ENCODE results near the gene MUC4.
"Not testable (repeated sequence)": the region's sequence is repeated elsewhere in the genome, so short reads cannot be mapped to it uniquely, and the experiment has no call there.

The MUC4 gene

DNA sequence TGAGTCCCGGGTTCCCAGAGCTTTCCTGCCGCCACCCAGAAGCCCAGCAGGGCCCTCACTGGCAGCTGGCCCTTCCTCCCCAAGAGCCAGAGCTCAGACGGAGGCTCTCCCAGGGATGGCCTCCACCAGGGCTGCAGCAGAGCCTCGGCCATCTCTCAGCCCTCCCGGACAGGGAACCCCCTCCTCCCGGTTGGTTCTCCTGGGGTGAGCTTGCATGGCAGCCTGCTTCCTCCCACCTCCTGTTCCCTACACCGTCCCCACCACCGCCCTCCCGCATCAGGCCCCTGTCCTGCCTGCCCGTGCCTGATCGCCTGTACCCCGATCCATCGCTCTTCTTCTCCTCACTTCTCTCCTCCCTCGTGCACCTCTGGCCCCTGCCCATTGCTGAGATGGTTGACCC is 24.1 kb upstream of the MUC4 start:
- no peak for DNase-seq (ENCODE audit: low read depth in 1 of 2, low spot score in 1 of 2)

DNA sequence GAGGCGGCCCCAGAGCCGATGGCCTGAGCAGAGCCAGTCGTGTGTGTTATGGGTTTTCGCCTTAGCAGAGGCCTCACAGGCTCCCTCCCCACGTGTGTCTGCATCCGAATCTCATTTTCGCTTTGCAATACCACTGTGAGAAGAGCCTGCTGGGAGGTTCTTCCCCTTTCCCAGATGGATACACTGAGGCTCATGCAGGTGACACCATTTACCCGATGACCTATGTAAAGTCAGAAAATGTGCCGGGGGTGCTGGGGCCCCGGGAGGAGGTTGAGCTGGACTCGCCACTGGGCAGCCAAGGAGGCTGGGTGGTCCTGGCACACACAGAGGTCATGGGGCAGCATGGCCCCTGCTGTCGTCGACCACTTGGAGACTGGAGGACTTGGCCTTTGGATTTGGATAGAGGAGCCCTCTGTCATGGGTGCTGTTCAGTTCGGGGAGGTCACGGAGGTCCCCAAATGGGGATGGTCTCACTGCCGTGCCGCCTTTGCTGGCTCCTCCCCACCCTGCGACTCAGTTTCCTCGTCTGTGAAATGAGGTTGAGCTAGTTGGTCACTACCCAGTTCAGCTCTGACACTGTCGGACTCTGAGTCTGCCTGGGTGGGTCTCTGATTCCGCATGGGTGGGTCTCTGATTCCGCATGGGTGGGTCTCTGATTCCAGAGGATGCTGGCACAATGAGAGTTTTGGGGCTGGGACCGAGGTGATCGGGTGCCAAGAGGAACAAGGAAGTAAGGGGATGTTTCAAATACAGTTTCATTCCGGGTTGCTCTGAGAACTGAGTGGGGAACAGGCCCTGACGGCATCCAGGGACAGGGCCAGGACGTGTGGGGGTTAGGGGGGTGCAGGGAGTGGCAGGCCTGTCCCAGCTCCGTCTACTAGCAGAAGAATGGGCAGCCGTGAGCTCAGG is 23.2 kb upstream of the MUC4 start:
- no peak for DNase-seq (ENCODE audit: low read depth in 1 of 2, low spot score in 1 of 2)

DNA sequence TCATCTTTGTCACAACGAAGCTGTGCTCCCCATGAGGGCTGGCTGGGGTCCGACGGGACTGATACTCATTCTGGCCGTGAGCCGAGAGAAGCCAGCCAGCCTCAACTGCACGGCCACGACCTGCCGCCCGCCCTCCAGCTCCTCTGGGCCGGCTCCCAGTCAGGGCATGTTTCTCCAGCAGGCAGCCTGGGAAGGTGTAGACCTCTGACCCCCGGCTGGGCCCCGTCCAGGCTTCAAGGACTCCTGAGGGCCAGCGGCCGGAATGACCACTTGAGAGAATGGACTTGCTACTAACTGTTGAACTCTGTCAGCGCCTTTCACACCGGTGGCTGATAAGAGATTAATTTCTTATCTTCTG is 18.1 kb upstream of the MUC4 start:
- no peak for DNase-seq (ENCODE audit: low read depth in 1 of 2, low spot score in 1 of 2)

DNA sequence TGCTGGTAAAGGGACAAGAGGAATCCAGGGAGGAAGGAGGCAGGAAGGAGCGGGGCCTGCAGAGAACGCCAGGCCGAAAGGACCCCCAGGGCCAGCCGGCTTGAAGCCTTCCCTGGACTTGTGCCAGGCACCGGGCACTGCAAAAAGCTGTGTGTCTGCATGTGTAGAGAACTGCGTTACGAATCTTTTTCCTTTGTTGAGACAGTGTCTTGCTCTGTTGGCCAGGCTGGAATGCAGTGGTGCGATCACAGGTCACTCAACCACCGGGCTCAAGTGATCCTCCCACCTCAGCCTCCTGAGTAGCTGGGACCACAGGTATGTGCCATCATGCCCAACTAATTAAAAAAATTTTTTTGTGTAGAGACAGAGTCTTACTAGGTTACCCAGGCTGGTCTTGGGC is 17.0 kb upstream of the MUC4 start:
- no peak for DNase-seq (ENCODE audit: low read depth in 1 of 2, low spot score in 1 of 2)

DNA sequence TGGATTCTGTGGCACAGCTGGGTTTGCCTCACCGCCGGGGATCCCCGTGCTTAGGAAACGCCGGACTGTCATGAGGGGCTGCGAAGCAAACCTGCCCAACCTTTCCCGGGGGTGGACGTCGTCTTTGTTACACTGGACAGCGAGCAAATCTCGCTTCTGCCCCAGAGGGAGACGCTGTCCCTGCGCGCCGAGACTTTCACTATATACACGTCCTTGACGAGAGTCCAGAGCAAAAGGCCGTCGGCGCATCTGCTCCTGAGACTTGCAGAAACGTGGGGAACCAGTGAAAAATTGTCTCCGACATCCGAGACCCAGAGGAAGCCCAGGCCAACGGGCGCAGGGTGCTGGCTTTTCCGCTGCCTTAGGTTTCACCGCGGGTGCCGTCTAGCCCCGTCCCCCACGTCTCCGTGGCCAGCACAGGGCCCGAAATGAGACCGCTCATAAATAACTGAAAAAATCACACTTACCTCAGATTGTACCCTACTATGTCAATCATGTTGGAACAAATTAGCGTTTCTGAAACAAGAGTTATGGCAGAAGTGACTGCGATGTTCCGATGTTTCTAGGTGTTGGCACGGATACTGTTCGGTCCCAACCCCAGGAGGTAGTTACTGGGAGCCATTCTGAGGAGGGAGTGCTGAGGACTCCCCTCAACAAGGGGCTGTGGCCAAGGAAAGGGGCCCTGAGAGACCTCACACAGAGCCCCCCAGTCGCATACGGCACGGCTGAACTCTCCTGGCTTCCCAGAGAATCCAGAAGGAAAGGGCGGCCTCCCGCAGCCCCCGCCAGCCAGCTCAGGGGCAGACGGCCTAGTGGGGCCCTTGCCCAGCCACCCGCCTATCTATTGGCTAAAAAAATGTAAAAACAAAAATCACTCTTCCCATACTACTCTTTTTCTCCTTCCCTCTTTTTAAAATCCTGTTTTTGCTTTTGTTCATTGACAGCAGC is 14.4 kb upstream of the MUC4 start:
- DNase-seq (ENCODE audit: low read depth in 1 of 2, low spot score in 1 of 2), result no peak

DNA sequence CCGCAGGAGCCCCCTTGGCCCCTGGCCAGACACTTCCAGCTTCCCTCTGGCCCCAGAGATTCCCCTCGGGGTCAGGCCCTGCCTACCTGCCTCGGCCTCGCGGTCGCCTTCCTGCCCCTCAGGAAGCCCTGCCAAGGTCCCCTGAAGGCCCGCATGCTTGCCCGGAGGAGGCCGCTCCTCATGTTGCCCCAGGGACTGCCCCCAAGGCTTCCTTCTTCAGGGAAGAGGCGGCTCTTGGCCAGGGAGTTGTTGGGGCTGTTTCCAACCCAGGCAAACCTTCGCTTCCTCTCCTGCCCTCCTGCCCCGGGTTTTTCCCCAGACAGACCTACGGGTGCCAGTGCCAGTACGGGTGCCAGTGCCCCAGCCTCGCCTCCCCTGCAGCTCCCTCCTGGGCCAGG is 13.5 kb upstream of the MUC4 start:
- DNase-seq (ENCODE audit: low read depth in 1 of 2, low spot score in 1 of 2), result no peak

DNA sequence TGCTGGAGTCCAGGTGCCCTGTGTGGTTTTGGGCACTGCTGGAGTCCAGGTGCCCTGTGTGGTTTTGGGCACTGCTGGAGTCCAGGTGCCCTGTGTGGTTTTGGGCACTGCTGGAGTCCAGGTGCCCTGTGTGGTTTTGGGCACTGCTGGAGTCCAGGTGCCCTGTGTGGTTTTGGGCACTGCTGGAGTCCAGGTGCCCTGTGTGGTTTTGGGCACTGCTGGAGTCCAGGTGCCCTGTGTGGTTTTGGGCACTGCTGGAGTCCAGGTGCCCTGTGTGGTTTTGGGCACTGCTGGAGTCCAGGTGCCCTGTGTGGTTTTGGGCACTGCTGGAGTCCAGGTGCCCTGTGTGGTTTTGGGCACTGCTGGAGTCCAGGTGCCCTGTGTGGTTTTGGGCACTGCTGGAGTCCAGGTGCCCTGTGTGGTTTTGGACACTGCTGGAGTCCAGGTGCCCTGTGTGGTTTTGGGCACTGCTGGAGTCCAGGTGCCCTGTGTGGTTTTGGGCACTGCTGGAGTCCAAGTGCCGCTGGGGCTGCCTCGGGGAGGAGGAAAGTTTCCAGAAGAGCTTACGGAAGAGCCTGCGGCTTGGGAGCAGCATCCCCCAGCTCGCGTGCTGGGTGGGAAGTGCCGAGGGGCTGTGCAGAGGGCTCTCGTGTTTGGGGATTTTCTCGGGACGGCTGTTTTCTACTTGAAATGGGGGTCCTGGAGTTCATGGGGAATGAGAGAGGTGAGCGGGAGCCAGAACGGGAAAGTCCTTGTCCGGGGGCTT is 12.9 kb upstream of the MUC4 start:
- DNase-seq (ENCODE audit: low read depth in 1 of 2, low spot score in 1 of 2), result not testable (repeated sequence)

DNA sequence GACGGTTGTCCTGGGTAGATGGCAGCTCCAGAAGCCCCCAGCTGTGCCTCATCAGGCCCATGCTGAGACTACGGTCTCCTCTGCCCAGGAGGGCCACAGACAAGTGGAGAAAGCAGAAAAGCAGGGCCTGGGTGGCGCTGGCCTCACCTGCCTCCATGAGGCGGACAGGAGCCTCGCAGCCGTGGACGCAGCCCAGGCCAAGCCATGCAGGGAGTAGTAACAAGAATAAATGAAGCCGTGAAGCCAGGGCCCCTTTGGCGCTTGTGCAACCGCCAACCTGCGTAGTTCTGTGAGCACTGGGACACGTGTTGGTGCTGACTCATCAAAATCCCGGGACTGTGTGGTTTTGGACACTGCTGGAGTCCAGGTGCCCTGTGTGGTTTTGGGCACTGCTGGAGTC is 12.3 kb upstream of the MUC4 start:
- DNase-seq (ENCODE audit: low read depth in 1 of 2, low spot score in 1 of 2), result no peak

DNA sequence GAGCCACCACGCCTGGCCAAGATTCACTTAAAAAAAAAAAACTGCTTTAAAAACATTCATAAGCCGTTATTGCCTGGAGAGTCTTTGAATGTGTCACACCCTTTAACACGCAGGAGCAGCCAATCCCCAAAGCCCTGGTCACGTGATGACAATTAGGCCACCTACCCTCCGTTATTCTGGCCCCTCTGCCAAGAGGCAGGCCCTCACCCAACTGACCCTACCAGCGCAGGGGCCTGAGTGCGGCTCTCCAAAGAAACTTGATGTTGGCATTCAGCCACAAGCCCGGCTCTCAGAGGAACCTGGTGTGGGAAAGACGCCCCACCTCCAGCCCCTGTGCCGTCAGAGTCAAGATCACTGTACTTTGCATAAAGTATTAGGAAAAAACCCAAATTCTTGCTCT is 11.6 kb upstream of the MUC4 start:
- DNase-seq (ENCODE audit: low read depth in 1 of 2, low spot score in 1 of 2), result no peak

DNA sequence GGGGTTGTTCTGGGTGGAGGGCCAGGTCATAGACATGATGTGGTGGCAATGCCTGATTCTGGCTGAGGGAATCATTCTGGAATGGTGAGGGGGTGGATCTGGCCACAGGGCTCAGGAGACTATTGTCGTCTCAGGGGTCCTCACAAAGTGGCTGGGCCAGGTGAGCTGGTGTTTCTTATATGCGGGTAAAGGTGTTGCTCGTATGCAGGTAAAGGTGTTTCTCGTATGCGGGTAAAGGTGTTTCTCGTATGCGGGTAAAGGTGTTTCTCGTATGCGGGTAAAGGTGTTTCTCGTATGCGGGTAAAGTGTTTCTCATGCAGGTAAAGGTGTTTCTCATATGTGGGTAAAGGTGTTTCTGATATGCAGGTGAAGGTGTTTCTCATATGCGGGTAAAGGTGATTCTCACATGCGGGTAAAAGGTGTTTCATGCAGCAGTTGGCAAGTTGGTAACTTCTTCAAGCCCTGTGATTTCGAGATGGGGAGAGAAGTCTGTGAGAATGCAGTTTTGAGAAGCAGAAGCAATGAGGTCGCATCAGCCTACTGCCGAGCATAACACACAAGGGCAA is 10.5 kb upstream of the MUC4 start:
- DNase-seq (ENCODE audit: low read depth in 1 of 2, low spot score in 1 of 2), result no peak

DNA sequence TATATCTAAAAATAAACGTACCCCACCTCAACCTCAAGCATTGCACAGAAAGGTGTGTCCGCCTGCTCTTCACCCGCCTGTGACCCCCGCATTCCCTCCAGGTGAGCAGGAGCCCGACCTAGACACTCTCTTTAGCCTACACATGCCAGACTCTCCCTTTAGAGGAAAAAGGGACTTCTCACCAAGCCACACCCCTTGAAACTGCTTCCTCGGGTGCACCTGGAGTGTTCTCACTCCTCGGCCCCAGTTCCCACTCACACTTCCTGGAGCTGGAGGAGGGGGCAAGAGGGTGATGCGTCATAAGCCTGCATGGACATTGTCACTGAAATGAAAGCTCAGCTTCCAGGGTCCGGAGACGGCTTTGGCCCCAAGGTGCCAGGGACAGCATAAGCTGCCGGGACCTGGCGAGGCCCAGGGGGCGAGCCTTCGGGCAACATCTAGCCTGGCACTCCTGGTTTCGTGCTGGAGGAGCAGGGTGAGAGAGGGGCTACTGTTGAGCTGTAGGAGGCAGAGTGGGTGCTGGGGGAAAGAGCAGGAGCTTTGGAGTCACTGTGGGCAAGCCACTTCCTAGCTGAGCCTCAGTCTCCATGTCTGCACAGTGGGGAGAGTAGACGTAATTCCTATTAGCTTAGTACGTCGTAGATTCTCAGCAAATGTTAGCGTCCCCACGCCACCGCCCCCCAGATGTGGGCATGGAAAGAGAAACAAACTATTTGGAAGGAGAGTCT is 9.8 kb upstream of the MUC4 start:
- DNase-seq (ENCODE audit: low read depth in 1 of 2, low spot score in 1 of 2), result no peak

DNA sequence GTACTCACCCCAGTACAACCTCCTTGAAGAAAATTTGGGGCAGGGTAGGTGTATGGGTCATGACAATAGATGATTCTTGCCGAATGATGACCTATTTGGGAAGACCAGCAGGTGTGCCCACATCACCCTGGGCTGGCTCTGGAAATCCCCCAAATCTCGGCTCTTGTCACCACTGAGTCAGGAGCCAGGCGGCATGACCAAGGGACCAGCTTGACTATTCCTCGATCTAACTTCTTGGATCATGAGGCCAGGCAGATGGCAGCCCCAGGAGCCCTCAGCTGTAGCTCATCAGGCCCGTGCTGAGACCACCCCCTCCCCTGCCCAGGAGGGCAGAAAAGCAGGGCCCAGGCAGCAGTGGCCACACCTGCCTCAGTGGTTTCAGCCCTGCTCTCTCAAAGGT is 9.2 kb upstream of the MUC4 start:
- no peak for DNase-seq (ENCODE audit: low read depth in 1 of 2, low spot score in 1 of 2)

DNA sequence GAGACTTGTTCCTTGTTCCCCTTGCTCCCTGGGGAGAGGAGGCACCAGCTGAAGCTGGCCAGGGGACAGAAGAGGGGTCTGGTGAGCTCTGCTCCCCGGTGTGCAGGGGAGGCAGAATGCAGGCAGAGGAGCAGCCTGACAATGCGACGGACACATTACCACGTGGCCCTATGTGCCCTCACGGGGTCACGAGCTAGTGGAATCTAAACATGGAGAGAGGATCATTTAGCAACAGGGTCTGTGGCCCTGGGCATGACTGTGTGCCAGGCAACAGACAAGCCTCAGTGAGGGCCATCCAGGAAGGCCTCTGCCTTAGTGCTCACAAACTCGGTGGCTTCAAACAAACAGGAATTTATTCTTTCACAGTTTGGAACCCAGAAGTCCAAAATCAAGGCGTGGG is 8.5 kb upstream of the MUC4 start:
- no peak for DNase-seq (ENCODE audit: low read depth in 1 of 2, low spot score in 1 of 2)

DNA sequence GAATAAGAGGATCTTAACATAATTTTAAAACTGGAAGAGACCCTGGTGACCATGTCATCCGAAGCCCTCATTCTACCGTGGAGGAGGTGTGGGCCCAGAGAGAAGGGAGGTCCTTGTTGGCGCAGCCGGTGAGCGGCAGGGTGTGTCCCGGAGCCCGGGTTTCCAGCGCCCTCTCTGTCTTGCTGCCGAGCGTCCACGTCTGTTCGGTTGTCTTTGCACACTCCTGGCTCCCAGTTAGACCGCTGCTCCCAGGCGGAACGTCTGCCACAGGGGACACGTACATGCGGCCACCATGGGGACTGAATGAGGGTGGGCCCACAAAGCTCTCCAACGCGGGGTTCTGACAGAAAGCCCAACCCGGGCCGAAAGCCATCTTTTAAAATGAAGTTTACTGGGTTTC is 6.6 kb upstream of the MUC4 start:
- no peak for DNase-seq (ENCODE audit: low read depth in 1 of 2, low spot score in 1 of 2)

DNA sequence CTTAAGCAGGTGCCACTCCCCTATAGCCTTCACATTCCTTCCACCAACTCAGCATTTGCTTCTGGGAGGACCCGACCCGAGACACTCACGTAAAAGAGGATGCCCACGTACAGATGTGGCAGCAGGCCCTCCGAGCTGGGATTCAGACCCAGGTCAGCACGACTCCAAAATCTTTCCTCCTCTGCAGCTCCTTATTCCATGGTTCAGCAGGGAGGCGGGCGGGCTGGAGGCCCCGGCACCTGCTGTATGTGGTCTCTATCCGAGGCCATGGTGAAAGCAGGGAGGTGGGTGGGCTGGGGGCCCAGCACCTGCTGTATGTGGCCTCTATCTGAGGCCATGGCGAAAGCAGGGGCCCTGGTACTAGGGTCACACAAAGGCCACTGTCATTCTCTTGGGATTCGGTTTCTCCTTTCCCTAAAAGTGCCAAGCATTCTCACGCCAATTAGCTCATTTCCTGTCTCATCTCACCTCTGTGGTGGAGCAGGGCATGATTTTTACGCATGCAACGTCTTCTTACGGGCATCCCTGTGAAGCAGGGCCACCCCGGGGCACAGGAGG is 5.9 kb upstream of the MUC4 start:
- no peak for DNase-seq (ENCODE audit: low read depth in 1 of 2, low spot score in 1 of 2)

DNA sequence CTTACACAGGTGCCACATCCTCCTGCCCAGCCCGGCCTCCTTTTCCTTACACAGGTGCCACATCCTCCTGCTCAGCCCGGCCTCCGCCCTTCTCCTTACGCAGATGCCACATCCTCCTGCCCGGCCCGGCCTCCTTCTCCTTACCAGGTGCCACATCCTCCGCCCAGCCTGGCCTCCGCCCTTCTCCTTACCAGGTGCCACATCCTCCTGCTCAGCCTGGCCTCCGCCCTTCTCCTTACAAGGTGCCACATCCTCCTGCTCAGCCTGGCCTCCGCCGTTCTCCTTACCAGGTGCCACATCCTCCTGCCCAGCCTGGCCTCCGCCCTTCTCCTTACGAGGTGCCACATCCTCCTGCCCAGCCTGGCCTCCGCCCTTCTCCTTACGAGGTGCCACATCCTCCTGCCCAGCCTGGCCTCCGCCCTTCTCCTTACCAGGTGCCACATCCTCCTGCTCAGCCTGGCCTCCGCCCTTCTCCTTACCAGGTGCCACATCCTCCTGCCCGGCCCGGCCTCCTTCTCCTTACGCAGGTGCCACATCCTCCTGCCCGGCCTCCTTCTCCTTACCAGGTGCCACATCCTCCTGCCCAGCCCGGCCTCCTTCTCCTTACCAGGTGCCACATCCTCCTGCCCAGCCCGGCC is 4.7 kb upstream of the MUC4 start:
- not testable (repeated sequence) for DNase-seq (ENCODE audit: low read depth in 1 of 2, low spot score in 1 of 2)

DNA sequence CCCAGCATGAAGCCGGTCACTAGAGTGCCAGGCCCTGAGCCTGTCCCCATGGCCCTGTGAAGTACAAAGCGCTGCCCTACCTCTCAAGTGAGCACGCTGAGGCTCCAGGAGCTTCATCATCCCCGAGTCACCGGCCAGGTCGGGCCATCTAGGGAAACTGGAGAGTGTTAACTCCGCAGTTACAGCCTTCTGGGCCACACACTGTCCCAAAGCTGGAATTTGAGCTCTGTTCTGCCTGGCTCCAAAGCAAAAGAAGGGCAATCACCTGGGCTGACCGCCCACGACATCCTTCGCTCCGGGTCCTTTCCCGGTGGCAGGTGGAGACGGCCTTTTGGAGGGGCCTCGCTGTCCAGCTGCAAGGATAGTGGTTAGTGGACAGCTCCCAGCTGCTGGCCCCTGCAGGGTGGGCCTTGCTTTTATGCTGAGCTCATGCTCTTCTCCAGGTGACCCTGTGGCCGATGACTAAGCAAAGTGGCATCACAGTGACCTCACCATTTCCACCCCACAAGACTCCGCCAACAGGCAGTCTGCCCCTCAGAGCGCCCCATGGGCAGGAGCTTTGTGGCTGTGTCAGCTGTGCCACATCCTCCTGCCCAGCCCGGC is 3.5 kb upstream of the MUC4 start:
- no peak for DNase-seq (ENCODE audit: low read depth in 1 of 2, low spot score in 1 of 2)

DNA sequence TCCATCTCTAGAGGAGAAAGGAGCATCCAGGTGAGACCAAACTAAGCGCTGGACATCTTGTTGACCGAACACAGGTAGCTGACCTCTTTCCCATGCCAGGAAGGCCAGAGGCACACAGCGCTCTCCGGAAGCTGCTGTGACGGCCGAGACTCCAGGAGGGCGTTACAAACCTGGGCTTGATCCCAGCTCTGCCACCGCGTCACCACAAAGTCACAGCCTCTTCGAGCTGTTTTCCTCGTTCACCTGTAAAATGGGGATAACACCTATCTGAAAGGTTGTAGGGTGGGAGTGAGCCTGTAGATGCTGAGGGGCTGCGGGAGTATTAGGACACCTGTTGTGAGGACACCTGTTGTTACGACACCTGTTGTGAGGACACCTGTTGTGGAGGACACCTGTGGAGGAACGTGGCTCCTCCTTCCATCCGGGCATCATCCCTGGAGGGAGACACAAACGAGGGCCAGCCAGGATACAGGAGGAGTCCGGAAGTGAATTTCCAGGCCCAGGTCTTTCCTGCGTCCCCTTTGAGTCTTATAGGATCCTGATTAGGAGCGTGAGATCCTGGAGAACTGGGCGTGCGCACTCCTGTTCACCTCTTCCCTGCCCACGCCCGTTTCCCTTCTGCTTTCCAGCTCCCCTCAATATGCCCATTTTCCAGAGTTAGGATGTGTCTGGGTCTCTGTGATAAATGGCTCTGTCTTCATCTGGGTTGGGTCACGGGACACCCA is 2.3 kb upstream of the MUC4 start:
- DNase-seq (ENCODE audit: low read depth in 1 of 2, low spot score in 1 of 2), result no peak

DNA sequence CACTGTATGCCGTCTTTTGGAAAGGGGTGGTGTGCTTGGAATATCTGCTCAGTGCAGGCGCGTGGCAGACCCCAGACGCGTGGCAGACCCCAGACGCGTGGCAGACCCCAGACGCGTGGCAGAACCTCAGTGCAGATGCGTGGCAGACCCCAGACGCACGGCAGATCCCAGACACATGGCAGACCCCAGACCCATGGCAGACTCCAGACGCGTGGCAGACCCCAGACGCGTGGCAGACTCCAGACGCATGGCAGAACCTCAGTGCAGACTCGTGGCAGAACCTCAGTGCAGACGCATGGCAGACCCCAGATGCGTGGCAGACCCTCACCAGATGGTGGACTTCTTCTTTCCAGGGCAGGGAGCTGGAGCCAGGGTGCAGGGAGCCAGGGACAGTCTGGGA is 637 bp upstream of the MUC4 start:
- DNase-seq (ENCODE audit: low read depth in 1 of 2, low spot score in 1 of 2), result no peak
